ENCODE data around the gene SLC12A5.

SLC12A5 gene

DNA sequence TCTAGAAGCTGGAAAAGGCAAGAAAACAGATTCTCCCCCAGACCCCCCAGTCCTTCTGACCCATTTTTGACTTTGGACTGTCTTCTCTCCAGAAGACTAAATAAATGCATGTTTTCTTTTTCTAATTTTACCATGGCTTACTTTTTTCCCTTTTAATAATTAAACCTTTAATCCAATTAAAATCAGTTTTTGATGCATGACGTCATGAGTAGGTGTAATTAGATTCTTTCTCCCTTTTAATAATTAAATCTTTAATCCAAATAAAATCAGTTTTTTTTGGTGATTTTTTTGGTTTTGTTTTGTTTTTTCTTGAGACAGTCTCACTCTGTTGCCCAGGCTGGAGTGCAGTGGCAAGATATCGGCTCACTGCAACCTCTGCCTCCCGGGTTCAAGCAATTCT, 73.9 kb downstream of the SLC12A5 start:
- Mint-ChIP-seq H3K27ac (no peak overlapping the region), H3K9me3 (no peaks in the 10 kb centered on the region), H3K27me3 (peaks cover 61% of the 10 kb centered on the region), H3K36me3 (ENCODE audit: low read depth) (no peaks in the 10 kb centered on the region), H3K4me3 (no peak overlapping the region), H3K4me1 (ENCODE audit: low read depth) (peaks cover 7% of the 10 kb centered on the region)

GRCh38 chr20:46104262-46104661, 75.2 kb downstream of the SLC12A5 start:
- H3K4me1 Mint-ChIP-seq (ENCODE audit: low read depth), result peaks cover 7% of the 10 kb centered on the region
- no peaks in the 10 kb centered on the region for H3K36me3 Mint-ChIP-seq (ENCODE audit: low read depth)
- H3K27me3 Mint-ChIP-seq, result peaks cover 65% of the 10 kb centered on the region
- H3K27ac Mint-ChIP-seq, result no peak overlapping the region
- no peaks in the 10 kb centered on the region for H3K9me3 Mint-ChIP-seq
- H3K4me3 Mint-ChIP-seq, result no peak overlapping the region

- Mint-ChIP-seq H3K36me3 (ENCODE audit: low read depth) (no peaks in the 10 kb centered on the region), H3K9me3 (no peaks in the 10 kb centered on the region), H3K27me3 (peaks cover 54% of the 10 kb centered on the region), H3K4me3 (no peak overlapping the region), H3K27ac (no peak overlapping the region), H3K4me1 (ENCODE audit: low read depth) (peaks cover 15% of the 10 kb centered on the region)
Measured at GRCh38 chr20:46107061-46107460, 78.0 kb downstream of the SLC12A5 start.

DNA sequence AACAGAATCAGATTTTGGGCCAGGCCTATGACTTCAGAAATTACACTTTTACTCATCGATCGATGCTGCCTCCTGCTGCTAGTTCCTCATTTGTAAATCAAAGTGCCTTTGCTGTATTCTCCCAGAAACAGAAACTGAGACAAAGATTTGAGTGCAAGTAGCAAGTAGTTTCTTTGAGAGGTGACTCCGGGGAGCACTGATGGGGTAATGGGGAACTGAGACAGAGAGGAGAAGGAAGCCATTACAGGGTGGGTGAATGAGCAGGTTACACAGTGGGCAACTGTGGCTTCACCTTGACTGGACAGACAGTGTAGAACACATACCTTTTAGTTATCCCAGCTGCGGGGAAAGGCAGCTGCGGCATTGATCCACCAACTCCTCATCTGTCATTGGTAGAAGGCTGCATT, 79.4 kb downstream of the SLC12A5 start:
- peak overlapping the region; percentile 0 for H3K4me3 Mint-ChIP-seq
- H3K36me3 Mint-ChIP-seq (ENCODE audit: low read depth), result no peaks in the 10 kb centered on the region
- peak overlapping the region; percentile 1 for H3K27ac Mint-ChIP-seq
- H3K4me1 Mint-ChIP-seq (ENCODE audit: low read depth), result peaks cover 15% of the 10 kb centered on the region
- peaks cover 44% of the 10 kb centered on the region for H3K27me3 Mint-ChIP-seq
- no peaks in the 10 kb centered on the region for H3K9me3 Mint-ChIP-seq

- H3K27ac Mint-ChIP-seq, result peak overlapping the region; percentile 1
Measured at GRCh38 chr20:46108976-46109375, 80.0 kb downstream of the SLC12A5 start.

More at GRCh38 chr20:46108976-46109375, 80.0 kb downstream of the SLC12A5 start:
- H3K4me3 Mint-ChIP-seq, result no peak overlapping the region
- H3K4me1 Mint-ChIP-seq (ENCODE audit: low read depth), result peaks cover 15% of the 10 kb centered on the region
- H3K27me3 Mint-ChIP-seq, result peaks cover 43% of the 10 kb centered on the region
- no peaks in the 10 kb centered on the region for H3K9me3 Mint-ChIP-seq
- H3K36me3 Mint-ChIP-seq (ENCODE audit: low read depth), result no peaks in the 10 kb centered on the region

Data from stimulated activated naive CD8-positive, alpha-beta T cell treated with anti-CD3 and anti-CD28 coated beads, Interleukin-15, Interleukin-2, amounts not matched to agents 100 ng/mL and 50 ng/mL, for 24 hours (primary cell).